ENCODE results near the gene C9orf85.

Gene C9orf85

DNA sequence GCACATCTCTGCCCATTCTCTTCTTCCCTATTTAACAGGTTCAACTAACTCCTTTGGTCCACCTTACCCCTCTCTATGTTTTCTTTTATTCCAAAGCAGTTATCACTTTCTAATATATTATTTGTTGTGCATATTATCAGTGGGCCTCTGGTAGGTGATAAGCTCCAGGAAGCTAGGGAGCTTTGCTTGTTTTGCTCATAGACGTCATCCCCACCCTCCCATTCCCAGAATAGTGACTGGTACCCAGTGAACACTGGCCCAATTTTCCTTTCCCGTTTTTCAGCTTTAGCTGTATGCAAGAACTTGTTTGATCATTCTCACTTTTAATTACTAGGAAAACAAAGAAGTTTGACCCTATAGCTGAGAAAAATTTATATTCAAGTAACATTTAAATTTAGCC, 7.4 kb upstream of the C9orf85 start:
- TF ChIP-seq, protein P1, sequence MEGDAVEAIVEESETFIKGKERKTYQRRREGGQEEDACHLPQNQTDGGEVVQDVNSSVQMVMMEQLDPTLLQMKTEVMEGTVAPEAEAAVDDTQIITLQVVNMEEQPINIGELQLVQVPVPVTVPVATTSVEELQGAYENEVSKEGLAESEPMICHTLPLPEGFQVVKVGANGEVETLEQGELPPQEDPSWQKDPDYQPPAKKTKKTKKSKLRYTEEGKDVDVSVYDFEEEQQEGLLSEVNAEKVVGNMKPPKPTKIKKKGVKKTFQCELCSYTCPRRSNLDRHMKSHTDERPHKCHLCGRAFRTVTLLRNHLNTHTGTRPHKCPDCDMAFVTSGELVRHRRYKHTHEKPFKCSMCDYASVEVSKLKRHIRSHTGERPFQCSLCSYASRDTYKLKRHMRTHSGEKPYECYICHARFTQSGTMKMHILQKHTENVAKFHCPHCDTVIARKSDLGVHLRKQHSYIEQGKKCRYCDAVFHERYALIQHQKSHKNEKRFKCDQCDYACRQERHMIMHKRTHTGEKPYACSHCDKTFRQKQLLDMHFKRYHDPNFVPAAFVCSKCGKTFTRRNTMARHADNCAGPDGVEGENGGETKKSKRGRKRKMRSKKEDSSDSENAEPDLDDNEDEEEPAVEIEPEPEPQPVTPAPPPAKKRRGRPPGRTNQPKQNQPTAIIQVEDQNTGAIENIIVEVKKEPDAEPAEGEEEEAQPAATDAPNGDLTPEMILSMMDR (IDR thresholded peaks at IDR 0.05; ENCODE audit: low read depth, low read length) = no peak
- no peak for DNase-seq (ENCODE audit: extremely low read depth, low read depth)

DNA sequence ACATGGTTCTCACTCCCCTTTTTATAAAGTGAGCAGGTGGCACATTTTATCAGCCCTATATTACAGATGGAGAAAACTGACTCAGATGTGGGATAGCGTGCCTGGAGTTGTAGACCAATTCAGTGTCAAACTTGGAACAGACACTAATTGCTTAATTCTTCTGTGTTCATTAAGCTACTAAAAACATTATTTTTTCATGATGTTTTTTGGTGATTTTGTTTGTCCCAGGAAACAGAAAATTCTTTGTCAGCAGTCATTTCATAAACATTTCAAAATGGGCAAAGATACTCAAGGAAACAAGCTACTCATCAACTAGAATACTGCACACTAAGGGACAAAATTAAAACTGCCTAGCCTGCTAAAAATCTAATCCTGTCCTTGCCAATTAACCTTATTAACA, 2.6 kb upstream of the C9orf85 start:
- TF ChIP-seq, protein P1 (IDR thresholded peaks at IDR 0.05; ENCODE audit: low read depth, low read length) = no peak

DNA sequence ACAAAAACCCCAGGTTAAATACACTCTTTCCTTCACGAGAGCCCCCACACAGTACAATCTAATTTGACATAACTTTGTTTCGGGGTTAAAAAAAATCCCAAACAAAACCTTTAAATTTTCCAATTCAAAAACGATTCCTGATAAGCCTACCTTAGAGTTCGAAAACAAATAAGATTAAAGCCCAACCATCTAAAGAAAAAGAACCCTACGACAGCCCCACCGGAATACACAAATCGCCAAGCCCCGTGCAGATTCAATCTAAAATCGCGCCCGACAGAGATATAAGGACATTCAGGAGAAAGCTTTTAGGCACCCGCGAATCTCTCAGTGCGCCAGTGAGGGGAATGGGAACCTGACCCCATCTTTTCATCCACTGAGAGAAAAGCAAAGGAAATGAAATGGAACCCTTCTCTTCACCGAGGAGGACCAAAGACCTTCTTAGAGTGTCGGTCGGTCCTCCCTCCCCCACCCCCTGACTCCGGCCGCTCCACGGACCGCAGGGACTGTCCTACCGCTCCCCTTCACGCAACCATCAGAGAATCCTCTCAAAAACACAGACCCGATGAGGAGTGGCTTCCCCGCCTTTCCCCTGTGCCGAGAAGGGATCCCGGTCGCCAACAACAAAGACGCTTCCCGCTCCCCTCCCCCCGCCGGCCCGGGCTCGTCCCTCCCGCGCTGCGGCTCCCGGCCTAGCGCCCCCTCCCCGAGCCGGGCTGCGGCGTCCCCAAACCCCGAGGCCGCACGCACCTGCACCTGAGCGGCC, 1.4 kb upstream of the C9orf85 start:
- no peak for DNase-seq (ENCODE audit: extremely low read depth, low read depth)
- TF ChIP-seq, protein P1 (IDR thresholded peaks at IDR 0.05; ENCODE audit: low read depth, low read length) = no peak

More for the DNA sequence above, 2.6 kb upstream of the C9orf85 start:
- no peak for DNase-seq (ENCODE audit: extremely low read depth, low read depth)

DNA sequence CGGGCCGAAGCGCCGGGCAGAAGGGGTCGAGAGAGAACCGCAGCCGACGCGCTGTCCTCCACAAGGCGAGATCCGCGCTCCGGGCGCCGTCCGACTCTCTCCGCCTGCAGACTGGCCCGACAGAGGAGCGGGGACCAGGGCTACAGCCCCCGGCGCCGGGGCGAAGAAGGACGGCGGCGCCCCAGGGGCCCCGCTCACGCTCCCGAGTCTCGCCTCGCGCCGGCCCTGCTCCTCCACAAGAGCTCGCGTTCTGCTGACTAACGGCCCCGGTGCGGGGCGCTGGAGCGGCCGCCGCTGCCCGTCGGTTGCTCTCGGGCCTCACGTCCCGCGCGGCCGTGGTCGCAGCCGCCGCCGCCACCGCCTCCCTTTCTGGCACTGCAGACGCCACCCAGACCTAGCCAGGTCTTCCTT, 784 bp upstream of the C9orf85 start:
- DNase-seq (ENCODE audit: extremely low read depth, low read depth) = no peak
- TF ChIP-seq, protein P1 (IDR thresholded peaks at IDR 0.05; ENCODE audit: low read depth, low read length) = no peak

DNA sequence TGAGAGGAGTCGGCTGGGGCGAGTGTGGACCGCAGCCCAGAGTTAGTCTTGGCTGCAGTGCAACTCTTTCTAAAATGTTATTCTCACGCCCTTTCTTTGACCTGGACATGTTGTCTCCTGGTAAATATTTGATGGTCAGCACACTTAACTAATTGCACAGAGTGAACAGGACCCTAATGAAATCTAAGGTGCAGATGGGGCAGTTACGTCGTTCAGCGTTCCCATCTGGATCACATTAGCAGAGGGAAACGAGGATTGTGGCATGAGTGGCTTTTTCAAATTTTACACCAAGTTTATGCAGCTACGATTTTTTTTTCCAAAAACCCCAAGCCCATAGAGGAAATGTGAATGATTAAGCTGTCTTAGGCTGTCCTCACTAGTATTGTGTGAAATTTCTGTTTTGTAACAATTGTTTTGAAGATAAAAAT, 483 bp downstream of the C9orf85 start:
- TF ChIP-seq, protein P1 (IDR thresholded peaks at IDR 0.05; ENCODE audit: low read depth, low read length) = no peak
- DNase-seq (ENCODE audit: extremely low read depth, low read depth) = no peak

DNA sequence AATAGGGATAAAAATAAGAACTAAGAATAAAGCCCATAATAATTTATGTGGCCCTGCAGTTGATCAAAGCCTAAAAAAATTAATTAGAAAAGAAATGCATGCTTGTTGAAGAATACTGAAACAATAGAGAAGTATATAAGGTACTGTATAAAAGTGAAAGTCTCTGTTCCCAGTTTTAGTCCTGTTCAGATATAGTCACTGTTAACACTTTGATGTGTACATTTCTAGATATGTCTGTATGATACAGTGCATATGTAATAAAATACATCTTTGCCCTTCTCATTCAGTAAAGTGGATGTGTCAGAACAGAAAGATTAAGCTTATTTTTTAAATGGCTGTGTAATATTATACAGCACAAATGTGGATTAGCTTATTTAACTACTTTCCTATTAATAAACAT, 4.1 kb downstream of the C9orf85 start:
- TF ChIP-seq, protein P1 (IDR thresholded peaks at IDR 0.05; ENCODE audit: low read depth, low read length) = no peak
- no peak for DNase-seq (ENCODE audit: extremely low read depth, low read depth)

DNA sequence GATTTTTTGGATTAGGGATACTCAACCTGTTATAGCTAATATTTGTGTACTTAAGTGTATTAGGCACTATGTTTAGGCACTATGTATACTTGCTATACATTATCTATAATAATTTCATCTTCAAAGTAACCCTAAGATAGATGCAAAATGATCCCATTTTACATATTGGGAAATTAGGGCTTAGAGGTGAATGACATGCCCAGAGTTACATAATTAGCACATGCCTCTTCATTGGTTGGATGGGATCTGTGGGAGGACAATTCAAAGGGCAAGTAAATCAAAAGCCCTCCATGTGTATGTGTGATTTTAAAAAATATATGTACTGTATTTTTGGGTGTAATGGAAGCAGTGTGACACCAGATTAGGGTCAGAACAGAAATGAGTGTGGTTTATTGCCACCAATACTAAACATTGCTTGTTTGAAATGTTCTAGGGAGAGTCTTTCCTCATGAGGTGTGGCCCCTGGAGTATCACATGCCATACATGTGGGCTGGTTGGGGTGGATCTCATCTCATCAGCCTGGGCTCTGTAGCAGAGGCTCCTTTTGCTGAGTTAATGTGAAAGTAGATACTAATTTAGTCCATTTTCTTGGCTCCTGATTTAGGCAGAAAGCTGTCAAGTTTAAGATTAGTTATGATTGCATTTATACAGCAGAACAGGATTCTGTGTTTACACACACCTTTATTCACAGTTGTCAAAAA, 5.5 kb downstream of the C9orf85 start:
- TF ChIP-seq, protein P1 (IDR thresholded peaks at IDR 0.05; ENCODE audit: low read depth, low read length) = no peak

More for the DNA sequence above, 5.5 kb downstream of the C9orf85 start:
- DNase-seq (ENCODE audit: extremely low read depth, low read depth) = no peak
